OCI-LY7 (cell line): ENCODE results near the gene CD93. TPM values are rescaled to one million over a fixed set of nuclear protein-coding genes. Genes with fewer than 3 reads are reported as not detected.

Experiments used
- BruUV-seq: library from RNA; stranded (reverse); fragments of 400-500 nt; replicated peaks from 2 replicates; lab custom pipeline; 2021; lab: Mats Ljungman, UMichigan
- CTCF ChIA-PET: fragments of 300-600 bp; sonication (Branson Sonifier 250); formaldehyde crosslinking; loops from one replicate; lab custom pipeline; 2022; ENCODE audit warnings: antibody characterized with exemption; ENCODE audit not compliant: unreplicated experiment; lab: Charles Lee
- POLR2A ChIA-PET: fragments of 300-600 bp; sonication (Branson Sonifier 250); formaldehyde crosslinking; loops from one replicate; lab custom pipeline; 2022; ENCODE audit warnings: antibody characterized with exemption; lab: Charles Lee
- DNase-seq: peaks from one replicate; pipeline ENCODE4 v3.0.0-alpha.2; 2015; ENCODE audit warnings: low spot score
- H2AFZ ChIP-seq: fragments of 200-600 bp; sonication (generic), shearing (Covaris generic); 2 replicates; pipeline ENCODE4 v1.6.1; 2014; ENCODE audit warnings: mild to moderate bottlenecking, antibody characterized with exemption, low read length, moderate library complexity
- H3K27ac ChIP-seq: fragments of 200-600 bp; sonication (generic); 2 replicates; pipeline ENCODE4 v1.5.1; 2014; ENCODE audit warnings: mixed run types, low read depth, mild to moderate bottlenecking, moderate library complexity, low read length, inconsistent platforms; ENCODE audit not compliant: poor library complexity, severe bottlenecking
- H3K36me3 ChIP-seq: fragments of 200-600 bp; sonication (generic); 2 replicates; pipeline ENCODE4 v1.6.1; 2014; ENCODE audit warnings: mild to moderate bottlenecking, antibody characterized with exemption, low read length, moderate library complexity, mixed read lengths; ENCODE audit not compliant: insufficient read depth
- H3K4me1 ChIP-seq: fragments of 200-600 bp; sonication (generic); 2 replicates; pipeline ENCODE4 v1.5.1; 2014; ENCODE audit warnings: mild to moderate bottlenecking, low read length; ENCODE audit not compliant: insufficient read depth, poor library complexity, severe bottlenecking
- H3K4me2 ChIP-seq: fragments of 200-600 bp; sonication (generic); 2 replicates; pipeline ENCODE4 v1.6.1; 2014; ENCODE audit warnings: mild to moderate bottlenecking, low read length
- H3K4me3 ChIP-seq: fragments of 200-600 bp; sonication (generic); 2 replicates; pipeline ENCODE4 v1.5.1; 2014; ENCODE audit warnings: mild to moderate bottlenecking, low read depth, low read length; ENCODE audit not compliant: poor library complexity, severe bottlenecking
- H3K79me2 ChIP-seq: fragments of 200-600 bp; sonication (generic); 2 replicates; pipeline ENCODE4 v1.6.1; 2016; ENCODE audit warnings: low read depth, mild to moderate bottlenecking, low read length, moderate library complexity, mixed read lengths; ENCODE audit not compliant: insufficient read depth
- H3K9me2 ChIP-seq: fragments of 200-600 bp; sonication (generic); 2 replicates; pipeline ENCODE4 v1.6.1; 2016; ENCODE audit warnings: mild to moderate bottlenecking, low read length, mixed read lengths; ENCODE audit not compliant: insufficient read depth
- H3K9me3 ChIP-seq: fragments of 200-600 bp; sonication (generic); 2 replicates; pipeline ENCODE4 v1.6.1; 2014; ENCODE audit warnings: mild to moderate bottlenecking, mixed run types, low read length, mixed read lengths
- H4K20me1 ChIP-seq: fragments of 200-600 bp; sonication (generic); 2 replicates; pipeline ENCODE4 v1.6.1; 2014; ENCODE audit warnings: mild to moderate bottlenecking, antibody characterized with exemption, low read length, moderate library complexity, mixed read lengths; ENCODE audit not compliant: insufficient read depth
- CTCF ChIP-seq: fragments of 200-600 bp; sonication (generic); conservative IDR thresholded peaks from 2 replicates; pipeline ENCODE4 v1.5.1; 2014; ENCODE audit warnings: mild to moderate bottlenecking, antibody characterized with exemption, low read length, moderate library complexity, mixed read lengths
- EZH2phosphoT487 ChIP-seq: fragments of 200-600 bp; sonication (generic); IDR thresholded peaks from 2 replicates; pipeline ENCODE4 v1.6.1; 2018; ENCODE audit warnings: low read depth, borderline replicate concordance, mild to moderate bottlenecking, mixed run types, antibody characterized with exemption, low read length, moderate library complexity, mixed read lengths
- intact Hi-C: fragments of 100-400 bp; cut with micrococcal nuclease; formaldehyde crosslinking; loops from one replicate; pipeline ENCODE4 v1.10.0; 2022; ENCODE audit not compliant: unreplicated experiment
- total RNA-seq, 2 experiments: library from RNA; depleted of rRNA in 1 of 2; stranded (reverse); fragments of >200 nt in 1 of 2; shearing (Covaris generic) in 1 of 2; gene quantifications; 2 replicates each; pipeline ENCODE4 v1.2.3, GENCODE V29; 2014 to 2022

The CD93 gene
- total RNA-seq, 2 experiments from 2014 or later = not detected

GRCh38 chr20:23120936-23121750, 35.0 kb upstream of the CD93 start:
- H4K20me1 ChIP-seq = no peaks in the 10 kb centered on the region
- ChIA-PET CTCF (interaction anchor here (0.6 kb wide), 1 partner anchor 59 kb away, joined by 3 read pairs; no protein-coding TSS in a partner anchor), POLR2A (no interaction called here)
- no peak overlapping the region for H3K27ac ChIP-seq
- no peaks in the 10 kb centered on the region for H3K79me2 ChIP-seq
- no peak overlapping the region for H2AFZ ChIP-seq
- peaks cover 10% of the 10 kb centered on the region for H3K4me1 ChIP-seq
- H3K4me3 ChIP-seq = no peak overlapping the region
- no peak for DNase-seq
- H3K9me3 ChIP-seq = no peaks in the 10 kb centered on the region
- H3K36me3 ChIP-seq = no peaks in the 10 kb centered on the region
- H3K4me2 ChIP-seq = no peak overlapping the region
- no peak for TF ChIP-seq CTCF
- no peak for TF ChIP-seq EZH2phosphoT487
- intact Hi-C loops = no loop called here
- no peaks in the 10 kb centered on the region for H3K9me2 ChIP-seq
- no TSS peak for BruUV-seq

- Histone ChIP-seq H3K4me2 (no peak overlapping the region), H3K9me2 (no peaks in the 10 kb centered on the region), H3K36me3 (no peaks in the 10 kb centered on the region), H3K4me1 (peaks cover 1% of the 10 kb centered on the region), H3K9me3 (no peaks in the 10 kb centered on the region), H3K27ac (no peak overlapping the region), H2AFZ (no peak overlapping the region), H4K20me1 (no peaks in the 10 kb centered on the region), H3K4me3 (no peak overlapping the region), H3K79me2 (no peaks in the 10 kb centered on the region)
- no TSS peak for BruUV-seq
- ChIA-PET CTCF (no interaction called here), POLR2A (no interaction called here)
- TF ChIP-seq EZH2phosphoT487 = no peak
- TF ChIP-seq CTCF = no peak
- no peak for DNase-seq
- intact Hi-C loops = no loop called here
Measured at GRCh38 chr20:23120261-23120660, 34.1 kb upstream of the CD93 start.
